Measurements from ENCODE around the gene FAM89A. TPM values are rescaled to one million over a fixed set of nuclear protein-coding genes. Genes with fewer than 3 reads are reported as not detected.
A peak's percentile ranks its signal among the peaks of the same experiment; 100 is the strongest.

Gene FAM89A
- total RNA-seq (2011; cell fraction: chromatin; rRNA removed; ENCODE audit: low replicate concordance), result 18.2 and 25.0 TPM in 2 replicates
- 12.5 and 13.6 TPM in 2 replicates for total RNA-seq (2011; cell fraction: nucleolus; rRNA removed)
- total RNA-seq (2011; cell fraction: nucleoplasm; rRNA removed), result 18.5 and 25.7 TPM in 2 replicates
- total RNA-seq (2014; rRNA removed) (66.2 TPM in 2 replicates), total RNA-seq (2014; rRNA removed; fragmentation: Illumina TruSeq; extraction: Trizol) (43.3 and 43.5 TPM in 2 replicates), total RNA-seq (2015; rRNA removed; fragmentation: Illumina TruSeq; extraction: Trizol) (25.1 and 29.3 TPM in 2 replicates), total RNA-seq (2021) (56.5 and 56.9 TPM in 2 replicates), polyA plus RNA-seq (2011; rRNA removed) (25.6 and 45.4 TPM in 2 replicates), polyA plus RNA-seq (2014; fragmentation: Illumina TruSeq; extraction: Trizol) (41.0 and 42.1 TPM in 2 replicates), polyA plus RNA-seq (2014; fragmentation: Nextera tagmentation; extraction: Ambion mirVana) (10 to 100 TPM in 1 of 2 experiments, 1 to 10 TPM in 1; 8.7 to 13.3 TPM), polyA plus RNA-seq (2014; rRNA removed) (54.5 and 56.0 TPM in 2 replicates), polyA minus RNA-seq (2011; rRNA and poly(A)+ RNA removed) (21.1 and 30.9 TPM in 2 replicates), Bru-seq, nascent RNA (percentile 95 among the genes with signal in this experiment), BruChase-seq, experiment 1, labeled RNA remaining after a 2-hour chase (percentile 91 among the genes with signal in this experiment), BruChase-seq, experiment 2, labeled RNA remaining after a 6-hour chase (percentile 84 among the genes with signal in this experiment)
- 26.9 and 37.2 TPM in 2 replicates for polyA plus RNA-seq (2011; cell fraction: cytosol; rRNA removed)
- polyA plus RNA-seq (2011; cell fraction: nucleus; rRNA removed), result 11.3 and 14.9 TPM in 2 replicates
- 41.1 and 110 TPM in 2 replicates for polyA plus RNA-seq (2012)
- polyA minus RNA-seq (2011; cell fraction: cytosol; rRNA and poly(A)+ RNA removed), result 6.7 and 15.0 TPM in 2 replicates
- polyA minus RNA-seq (2011; cell fraction: nucleus; rRNA and poly(A)+ RNA removed), result 8.4 and 9.6 TPM in 2 replicates
- long read RNA-seq, experiment 1, transcript FAM89A-201 (2 exons, 1,495 nt), result major isoform, 117 of 147 reads
- long read RNA-seq, experiment 1, partial matches to known transcripts, result 0 of 147 reads
- long read RNA-seq, experiment 1, other reads (novel, unspliced or antisense), result 30 of 147 reads
- long read RNA-seq, experiment 2, transcript FAM89A-201 (2 exons, 1,495 nt), result major isoform, 39 of 48 reads
- long read RNA-seq, experiment 2, partial matches to known transcripts, result 0 of 48 reads
- long read RNA-seq, experiment 2, other reads (novel, unspliced or antisense), result 9 of 48 reads
- long read RNA-seq, experiment 3, transcript FAM89A-201 (2 exons, 1,495 nt), result major isoform, 6 of 9 reads
- long read RNA-seq, experiment 3, partial matches to known transcripts, result 1 of 9 reads
- long read RNA-seq, experiment 3, other reads (novel, unspliced or antisense), result 2 of 9 reads

- in situ Hi-C loops (cut with MboI), result no loop called here
- ATAC-seq (peak; percentile 79), FAIRE-seq (no peak), DNase-seq (ENCODE audit: extremely low read depth in 1 of 4, low spot score in 3 of 4) (peak; percentile 84 to 99 (median 98))
- no peaks in the 10 kb centered on the region for H3K9me1 ChIP-seq (ENCODE audit: control insufficient read depth, insufficient read depth, low read length)
- H3K79me2 ChIP-seq (ENCODE audit: control insufficient read depth, insufficient read depth, low read length), result peaks cover 48% of the 10 kb centered on the region
- H3K9me3 ChIP-seq (replicated peaks; ENCODE audit: control insufficient read depth, insufficient read depth, low read depth, low read length), result peaks cover 11% of the 10 kb centered on the region
- H2AFZ ChIP-seq (ENCODE audit: low read depth, low read length), result peak within 1 kb of the TSS; percentile 93
- H3K4me2 ChIP-seq (ENCODE audit: insufficient read depth, low read length), result peak within 1 kb of the TSS; percentile 99
- 1% methylated on average over 38 of the region's 82 CpGs for WGBS (ENCODE audit: insufficient coverage, low coverage, missing lambda C conversion rate)
- H3K4me1 ChIP-seq (replicated peaks in 1 of 2; ENCODE audit: control insufficient read depth in 2 of 2, insufficient read depth in 2 of 2, low read length in 2 of 2), result peaks cover 30 to 45% of the 10 kb centered on the region in 2 experiments
- no TSS peak for BruUV-seq (replicated peaks)
- H3K4me3 ChIP-seq, result peak within 1 kb of the TSS; percentile 75
- H3K27ac ChIP-seq (ENCODE audit: extremely low read depth, low read depth, low read length), result peak within 1 kb of the TSS; percentile 72
- intact Hi-C loops (cut with micrococcal nuclease), result no loop called here
- peak within 1 kb of the TSS; percentile 81 to 94 for H3K9ac ChIP-seq (ENCODE audit: insufficient read depth in 1 of 2, low read depth in 2 of 2, low read length in 2 of 2)
- peaks cover 9% of the 10 kb centered on the region; the same call in 1 of the 3 replicates for H3K36me3 ChIP-seq (ENCODE audit: control insufficient read depth, insufficient read depth, low read length)
- peaks cover 10% of the 10 kb centered on the region; the same call in 1 of the 2 replicates for H4K20me1 ChIP-seq (replicated peaks; ENCODE audit: control insufficient read depth, insufficient read depth, low read length)
- ChIA-PET CTCF (ENCODE audit: low intra/inter-chr PET ratio) (no interaction called here), POLR2A (interaction anchor here (0.6 to 3.4 kb wide), 7 partner anchors 10 to 52 kb away, joined by 4 to 20 read pairs (median 4); no protein-coding TSS in a partner anchor)
- H3K27me3 ChIP-seq (ENCODE audit: control insufficient read depth in 2 of 2, insufficient read depth in 2 of 2, low read length in 2 of 2), result no peaks in the 10 kb centered on the region
- no peak for TF ChIP-seq TAL1 (IDR thresholded peaks at IDR 0.05)
- TF ChIP-seq TCF3 (CRISPR knock-in tag; IDR thresholded peaks at IDR 0.05), result no peak
- 0 out of 2 replicates have a peak, but pooled peaks have one; percentile 39 for TF ChIP-seq KLF13 (tag; IDR thresholded peaks at IDR 0.05; ENCODE audit: borderline replicate concordance, low read depth)
- TF ChIP-seq NR2C2 (CRISPR knock-in tag; IDR thresholded peaks at IDR 0.05), result no peak
- no peak for TF ChIP-seq NR2C2 (tag; IDR thresholded peaks at IDR 0.05)
- TF ChIP-seq ZNF507 (tag; conservative IDR thresholded peaks at IDR 0.05), result no peak
- TF ChIP-seq ZBTB33 (CRISPR knock-in tag; IDR thresholded peaks at IDR 0.05), result no peak
- TF ChIP-seq, protein P1, sequence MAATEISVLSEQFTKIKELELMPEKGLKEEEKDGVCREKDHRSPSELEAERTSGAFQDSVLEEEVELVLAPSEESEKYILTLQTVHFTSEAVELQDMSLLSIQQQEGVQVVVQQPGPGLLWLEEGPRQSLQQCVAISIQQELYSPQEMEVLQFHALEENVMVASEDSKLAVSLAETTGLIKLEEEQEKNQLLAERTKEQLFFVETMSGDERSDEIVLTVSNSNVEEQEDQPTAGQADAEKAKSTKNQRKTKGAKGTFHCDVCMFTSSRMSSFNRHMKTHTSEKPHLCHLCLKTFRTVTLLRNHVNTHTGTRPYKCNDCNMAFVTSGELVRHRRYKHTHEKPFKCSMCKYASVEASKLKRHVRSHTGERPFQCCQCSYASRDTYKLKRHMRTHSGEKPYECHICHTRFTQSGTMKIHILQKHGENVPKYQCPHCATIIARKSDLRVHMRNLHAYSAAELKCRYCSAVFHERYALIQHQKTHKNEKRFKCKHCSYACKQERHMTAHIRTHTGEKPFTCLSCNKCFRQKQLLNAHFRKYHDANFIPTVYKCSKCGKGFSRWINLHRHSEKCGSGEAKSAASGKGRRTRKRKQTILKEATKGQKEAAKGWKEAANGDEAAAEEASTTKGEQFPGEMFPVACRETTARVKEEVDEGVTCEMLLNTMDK (IDR thresholded peaks at IDR 0.05; ENCODE audit: borderline replicate concordance, insufficient read depth, low read depth, low read length, poor library complexity, severe bottlenecking), result no peak
- no peak for TF ChIP-seq CHD4 (IDR thresholded peaks at IDR 0.05; ENCODE audit: insufficient read depth, insufficient replicate concordance, low read depth, low read length, poor library complexity, severe bottlenecking)
- peak; percentile 94 for TF ChIP-seq OTX1 (CRISPR knock-in tag; IDR thresholded peaks at IDR 0.05)
- TF ChIP-seq MECOM (CRISPR knock-in tag; IDR thresholded peaks at IDR 0.05), result no peak
Observed at GRCh38 chr1:231040019-231040799, at the start of gene FAM89A. Gene FAM89A (minus strand): TSS chr1:231040254. CDS start chr1:231040211, 43 bp downstream.

Data from K562 (cell line).